Chondrocyte (in vitro differentiated cells): ENCODE results near the gene ZNF407. TPM values are rescaled to one million over a fixed set of nuclear protein-coding genes. Genes with fewer than 3 reads are reported as not detected.

Experiments used
- DNase-seq: peaks from one replicate; pipeline ENCODE4 v3.0.0; 2021; ENCODE audit warnings: mixed read lengths, low spot score
- H3K27ac Mint-ChIP-seq: one replicate; pipeline ENCODE4 v1.8.0; 2021; ENCODE audit warnings: mild to moderate bottlenecking, moderate library complexity, mixed read lengths; ENCODE audit not compliant: unreplicated experiment
- H3K27me3 Mint-ChIP-seq: 2 replicates; pipeline ENCODE4 v1.8.0; 2021; ENCODE audit warnings: low read depth, mixed read lengths
- H3K36me3 Mint-ChIP-seq: 2 replicates; pipeline ENCODE4 v1.8.0; 2021; ENCODE audit warnings: low read depth, mixed read lengths
- H3K4me1 Mint-ChIP-seq: 2 replicates; pipeline ENCODE4 v1.8.0; 2021; ENCODE audit warnings: low read depth, mild to moderate bottlenecking, mixed read lengths
- H3K4me3 Mint-ChIP-seq: one replicate; pipeline ENCODE4 v1.8.0; 2021; ENCODE audit warnings: mild to moderate bottlenecking, moderate library complexity, mixed read lengths; ENCODE audit not compliant: unreplicated experiment
- H3K9me3 Mint-ChIP-seq: 2 replicates; pipeline ENCODE4 v1.8.0; 2021; ENCODE audit warnings: low read depth, mixed read lengths
- CTCF ChIP-seq: fragments of 200-600 bp; sonication (generic); IDR thresholded peaks from 2 replicates; pipeline ENCODE4 v1.5.0; 2021; ENCODE audit warnings: antibody characterized with exemption, mild to moderate bottlenecking, moderate library complexity
- total RNA-seq: library from RNA; stranded (reverse); gene quantifications from 3 replicates; pipeline ENCODE4 v1.2.1, GENCODE V29; 2021

The ZNF407 gene
- total RNA-seq, 1 donor from 2014 or later, result 10.4 TPM

- Mint-ChIP-seq H3K36me3 (no peaks in the 10 kb centered on the region), H3K27ac (no peak overlapping the region), H3K4me1 (peaks cover 14% of the 10 kb centered on the region), H3K9me3 (peaks cover 3% of the 10 kb centered on the region), H3K4me3 (no peak overlapping the region), H3K27me3 (no peaks in the 10 kb centered on the region)
- TF ChIP-seq CTCF, result no peak
- no peak for DNase-seq
These were observed 19.8 kb downstream of the ZNF407 start for GRCh38 chr18:74617486-74617885.

GRCh38 chr18:74622072-74622471 lies 24.4 kb downstream of the ZNF407 start:
- Mint-ChIP-seq H3K4me3 (no peak overlapping the region), H3K36me3 (no peaks in the 10 kb centered on the region), H3K27ac (no peak overlapping the region), H3K27me3 (no peaks in the 10 kb centered on the region), H3K4me1 (no peaks in the 10 kb centered on the region), H3K9me3 (no peaks in the 10 kb centered on the region)
- TF ChIP-seq CTCF, result no peak
- DNase-seq, result no peak

- Mint-ChIP-seq H3K27me3 (no peaks in the 10 kb centered on the region), H3K4me1 (no peaks in the 10 kb centered on the region), H3K36me3 (no peaks in the 10 kb centered on the region), H3K27ac (no peak overlapping the region), H3K4me3 (no peak overlapping the region), H3K9me3 (no peaks in the 10 kb centered on the region)
- peak; percentile 76 for TF ChIP-seq CTCF
- no peak for DNase-seq
These were observed 25.6 kb downstream of the ZNF407 start for GRCh38 chr18:74623047-74623816.

GRCh38 chr18:74624466-74624865 lies 26.8 kb downstream of the ZNF407 start:
- no peak for TF ChIP-seq CTCF
- H3K36me3 Mint-ChIP-seq, result no peaks in the 10 kb centered on the region
- H3K9me3 Mint-ChIP-seq, result no peaks in the 10 kb centered on the region

GRCh38 chr18:74625157-74625556 lies 27.5 kb downstream of the ZNF407 start:
- Mint-ChIP-seq H3K4me1 (no peaks in the 10 kb centered on the region), H3K36me3 (no peaks in the 10 kb centered on the region), H3K27me3 (no peaks in the 10 kb centered on the region), H3K27ac (no peak overlapping the region), H3K9me3 (no peaks in the 10 kb centered on the region), H3K4me3 (no peak overlapping the region)
- no peak for DNase-seq
- TF ChIP-seq CTCF, result no peak

More at GRCh38 chr18:74624466-74624865, 26.8 kb downstream of the ZNF407 start:
- H3K27me3 Mint-ChIP-seq, result no peaks in the 10 kb centered on the region
- H3K4me1 Mint-ChIP-seq, result no peaks in the 10 kb centered on the region
- DNase-seq, result no peak
- H3K27ac Mint-ChIP-seq, result no peak overlapping the region
- H3K4me3 Mint-ChIP-seq, result no peak overlapping the region
